K562 (cell line): ENCODE results near the gene CPSF4L. TPM values are rescaled to one million over a fixed set of nuclear protein-coding genes. Genes with fewer than 3 reads are reported as not detected.

Experiments
- CC2D1A ChIP-seq: fragments of 450-650 bp; IDR thresholded peaks from 2 replicates; pipeline ENCODE4 v1.6.1; 2017; ENCODE audit warnings: mild to moderate bottlenecking
- CEBPZ ChIP-seq: fragments of 150-350 bp; IDR thresholded peaks from 2 replicates; pipeline ENCODE4 v1.6.1; 2014; ENCODE audit warnings: low read depth, mild to moderate bottlenecking, low read length, borderline replicate concordance
- CTBP1 ChIP-seq: fragments of 450-650 bp; IDR thresholded peaks from 2 replicates; pipeline ENCODE4 v1.6.1; 2016; ENCODE audit warnings: borderline replicate concordance
- DEAF1 ChIP-seq: fragments of 450-650 bp; formaldehyde crosslinking; IDR thresholded peaks from 2 replicates; pipeline ENCODE4 v1.4.0; 2020; ENCODE audit warnings: mild to moderate bottlenecking, moderate library complexity
- ELK1 ChIP-seq: sonication (generic); formaldehyde crosslinking; IDR thresholded peaks from 2 replicates; pipeline ENCODE4 v1.8.1; 2022; ENCODE audit warnings: missing genetic modification reagents
- FOXA3 ChIP-seq, 2 experiments: fragments of 450-650 bp in 1 of 2; sonication (generic) in 1 of 2; formaldehyde crosslinking; IDR thresholded peaks in 1 of 2; conservative IDR thresholded peaks in 1 of 2; 2 replicates each; pipeline versions ENCODE4 v1.4.0 to v1.8.0; 2020 to 2022; ENCODE audit warnings: mild to moderate bottlenecking in 2 of 2, missing genetic modification reagents in 1 of 2
- HDAC1 ChIP-seq, 2 experiments: fragments of 450-650 bp; IDR thresholded peaks; 2 replicates each; pipeline ENCODE4 v1.6.1; 2016 to 2017; ENCODE audit warnings: inconsistent platforms in 1 of 2, mild to moderate bottlenecking in 1 of 2, moderate library complexity in 1 of 2
- ID3 ChIP-seq, 2 experiments: fragments of 250-450 bp in 1 of 2; fragments of 450-650 bp in 1 of 2; sonication (Bioruptor Pico) in 1 of 2; IDR thresholded peaks; 2 replicates each; pipeline versions ENCODE4 v1.6.1 to v1.8.0; 2016 to 2021; ENCODE audit warnings: mild to moderate bottlenecking in 2 of 2, moderate library complexity in 2 of 2, missing compliant biosample characterization in 1 of 2, missing genetic modification characterization in 1 of 2
- KDM1A ChIP-seq, 2 experiments: fragments of 450-650 bp; IDR thresholded peaks; 2 replicates each; pipeline ENCODE4 v1.6.1; 2016; ENCODE audit warnings: mild to moderate bottlenecking in 2 of 2
- MED1 ChIP-seq: sonication (generic); formaldehyde crosslinking; IDR thresholded peaks from 2 replicates; pipeline ENCODE4 v1.8.1; 2023; ENCODE audit warnings: missing genetic modification reagents, borderline replicate concordance
- RREB1 ChIP-seq: fragments of 250-450 bp; sonication (Bioruptor Pico); IDR thresholded peaks from 2 replicates; pipeline ENCODE4 v1.4.0; 2020
- SMC3 ChIP-seq: conservative IDR thresholded peaks from 2 replicates; pipeline ENCODE4 v1.6.1; 2011; ENCODE audit warnings: low read depth, low read length, improper control_type of control experiment; ENCODE audit not compliant: insufficient read depth
- SRSF3 ChIP-seq: fragments of 200-400 bp; formaldehyde crosslinking; IDR thresholded peaks from 2 replicates; pipeline ENCODE4 v1.6.1; 2016; ENCODE audit warnings: mild to moderate bottlenecking, low read length, moderate library complexity; ENCODE audit not compliant: insufficient read depth
- ZNF134 ChIP-seq: fragments of 250-450 bp; sonication (Bioruptor Pico); conservative IDR thresholded peaks from 2 replicates; pipeline ENCODE4 v1.4.0; 2020
- polyA plus RNA-seq, 8 experiments: library from polyadenylated mRNA; depleted of rRNA in 4 of 8; stranded (reverse) in 5 of 8; unstranded in 3 of 8; fragments of >200 nt; fragmentation: Nextera tagmentation in 2 of 8; fragmentation: Illumina TruSeq in 1 of 8; extraction: Ambion mirVana in 2 of 8; extraction: Trizol in 1 of 8; gene quantifications; 2 replicates each; pipeline versions ENCODE4 v1.2.1 to v1.2.3, GENCODE V29; 2011 to 2014; ENCODE audit warnings: inconsistent platforms in 1 of 8, missing spikeins in 1 of 8
- total RNA-seq, 7 experiments: library from RNA; depleted of rRNA in 6 of 7; stranded (reverse); fragments of >200 nt in 6 of 7; fragmentation: Illumina TruSeq in 2 of 7; extraction: Trizol in 2 of 7; gene quantifications; 2 replicates each; pipeline versions ENCODE4 v1.2.1 to v1.2.3, GENCODE V29; 2011 to 2021; ENCODE audit warnings: low replicate concordance in 1 of 7

The CPSF4L gene
- total and polyA plus RNA-seq, 9 of the 15 experiments (the other 6 are each of a cell fraction or from before 2014, with no cell fraction given) = not detected

- TF ChIP-seq CEBPZ = no peak
- TF ChIP-seq ELK1 (CRISPR knock-in tag) = no peak
- no peak for TF ChIP-seq MED1 (CRISPR knock-in tag)
- TF ChIP-seq RREB1 (CRISPR knock-in tag) = peak; percentile 94
- TF ChIP-seq SMC3 = peak; percentile 99
- no peak for TF ChIP-seq SRSF3
- peak; percentile 99 for TF ChIP-seq DEAF1 (CRISPR knock-in tag)
- TF ChIP-seq ID3 (CRISPR knock-in tag; IDR thresholded peaks at IDR 0.05) = no peak
- no peak for TF ChIP-seq ID3 (tag; IDR thresholded peaks at IDR 0.05)
- peak; percentile 95 for TF ChIP-seq CC2D1A
- TF ChIP-seq ZNF134 (CRISPR knock-in tag) = no peak
- 0 out of 4 replicates have a peak, but pooled peaks of 1 of the 2 experiments have one; percentile 23 for TF ChIP-seq HDAC1 (IDR thresholded peaks at IDR 0.05)
- TF ChIP-seq FOXA3 (CRISPR knock-in tag; conservative IDR thresholded peaks at IDR 0.05 in 1 of 2, IDR thresholded peaks at IDR 0.05 in 1 of 2) = 0 out of 4 replicates have a peak, but pooled peaks of 1 of the 2 experiments have one; percentile 40
- TF ChIP-seq KDM1A (IDR thresholded peaks at IDR 0.05) = peak; percentile 81 to 89
- peak; percentile 99 for TF ChIP-seq CTBP1
Measured at GRCh38 chr17:73255671-73256181, 6.0 kb downstream of the CPSF4L start (continued).
